Measurements from ENCODE around the gene F13B.
"Not testable (repeated sequence)": the region's sequence is repeated elsewhere in the genome, so short reads cannot be mapped to it uniquely, and the experiment has no call there.

The F13B gene

DNA sequence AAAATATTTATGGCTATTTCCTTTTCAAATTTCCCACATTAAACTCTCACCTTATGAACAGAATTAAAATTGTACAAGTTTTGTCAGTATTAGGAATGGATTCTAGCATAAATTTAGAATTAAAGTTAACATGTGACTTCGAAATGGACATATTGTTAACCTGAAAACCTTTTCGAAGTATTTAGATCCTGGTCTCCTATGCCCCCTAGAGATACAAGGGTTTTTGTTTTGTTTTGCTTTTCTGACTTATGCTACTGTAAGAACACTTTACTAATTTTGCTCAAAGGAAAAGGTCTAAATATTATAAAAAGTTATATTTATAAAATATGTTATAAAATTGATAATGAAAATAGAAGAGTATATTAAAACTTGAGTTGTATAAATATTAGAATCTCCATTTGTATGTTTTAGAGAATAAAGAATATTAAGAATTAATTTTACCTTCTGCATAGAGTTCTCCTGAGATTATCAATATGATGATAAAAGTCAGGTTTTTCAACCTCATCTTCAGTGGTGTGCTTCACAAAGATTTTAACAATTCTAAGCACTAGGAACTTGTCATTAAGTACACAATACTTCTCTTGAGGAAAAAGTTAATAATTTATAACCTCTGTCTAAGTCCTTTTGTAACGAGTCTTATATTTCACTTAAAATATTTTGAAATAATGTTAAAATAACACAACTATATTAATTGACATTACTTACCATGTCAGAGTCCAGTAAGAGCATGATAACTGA, at the start of gene F13B:
F13B (minus strand) TSS at position 542 of the 738 bp plus-strand sequence; CDS start at position 505, 37 bp downstream.
- no peak for DNase-seq (ENCODE audit: low spot score in 2 of 2)
- no peaks in the 10 kb centered on the region for H3K27me3 ChIP-seq (ENCODE audit: low read depth)
- in situ Hi-C loops (cut with MboI; ENCODE audit: low sequenced_read_pairs), result no loop called here
- H3K36me3 ChIP-seq (replicated peaks), result no peaks in the 10 kb centered on the region
- H3K4me3 ChIP-seq, result no peak within 1 kb of the TSS
- H3K9me3 ChIP-seq, result no peaks in the 10 kb centered on the region
- H3K4me1 ChIP-seq, result no peaks in the 10 kb centered on the region

GRCh38 chr1:197116156-197116555, 49.1 kb upstream of the F13B start:
- H3K4me1 ChIP-seq, result no peaks in the 10 kb centered on the region
- H3K4me3 ChIP-seq, result no peak overlapping the region
- DNase-seq (ENCODE audit: low spot score in 2 of 2), result no peak
- no peaks in the 10 kb centered on the region for H3K9me3 ChIP-seq
- in situ Hi-C loops (cut with MboI; ENCODE audit: low sequenced_read_pairs), result no loop called here
- H3K27me3 ChIP-seq (ENCODE audit: low read depth), result no peaks in the 10 kb centered on the region
- H3K36me3 ChIP-seq (replicated peaks), result peaks cover 86% of the 10 kb centered on the region

DNA sequence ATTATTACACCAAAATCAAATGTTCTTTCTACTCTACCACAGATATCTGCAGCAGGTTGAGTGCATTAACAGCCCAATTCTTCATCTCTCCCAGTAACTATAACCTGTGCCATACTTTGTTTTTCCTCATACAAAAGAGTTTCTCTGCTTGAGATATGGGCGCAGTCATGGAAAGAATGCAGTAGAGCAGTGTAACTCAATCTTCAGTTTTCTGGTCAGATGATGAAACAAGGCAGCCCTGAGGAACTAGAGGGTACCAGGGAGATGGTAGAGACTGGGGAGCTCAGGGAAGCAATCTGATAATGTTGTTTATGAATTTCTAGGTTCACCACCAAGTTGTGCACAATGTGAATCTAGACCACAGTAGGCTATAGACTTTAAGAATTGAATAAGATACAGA, 39.8 kb upstream of the F13B start:
- Histone ChIP-seq H3K4me3 (no peak overlapping the region), H3K9me3 (no peaks in the 10 kb centered on the region), H3K27me3 (ENCODE audit: low read depth) (no peaks in the 10 kb centered on the region), H3K4me1 (peaks cover 6% of the 10 kb centered on the region; the same call in 1 of the 2 replicates), H3K36me3 (replicated peaks) (peaks cover 53% of the 10 kb centered on the region)
- in situ Hi-C loops (cut with MboI; ENCODE audit: low sequenced_read_pairs), result no loop called here
- DNase-seq (ENCODE audit: low spot score in 2 of 2), result no peak

DNA sequence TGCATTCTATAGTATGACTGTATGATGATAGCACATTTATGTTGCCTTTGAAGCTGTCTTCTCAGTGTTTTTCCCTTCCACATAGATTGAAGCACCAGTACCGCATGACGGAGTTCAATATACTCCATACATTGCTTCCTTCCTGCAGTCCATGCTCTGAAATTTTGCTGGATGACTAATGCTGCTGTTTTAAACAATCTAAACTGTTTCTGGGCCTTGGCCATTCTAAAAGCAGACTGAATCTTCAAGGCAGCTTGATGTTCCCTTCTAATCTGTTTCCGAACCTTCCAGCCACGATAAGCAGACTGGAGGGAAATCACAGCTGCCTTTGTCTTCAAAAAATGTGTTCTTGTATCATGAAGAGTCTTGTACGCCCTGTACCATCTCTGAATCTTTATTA, 36.2 kb upstream of the F13B start:
- DNase-seq (ENCODE audit: low spot score in 2 of 2), result no peak
- in situ Hi-C loops (cut with MboI; ENCODE audit: low sequenced_read_pairs), result no loop called here
- Histone ChIP-seq H3K27me3 (ENCODE audit: low read depth) (no peaks in the 10 kb centered on the region), H3K36me3 (replicated peaks) (peaks cover 48% of the 10 kb centered on the region), H3K4me1 (peaks cover 15% of the 10 kb centered on the region; the same call in 1 of the 2 replicates), H3K9me3 (no peaks in the 10 kb centered on the region), H3K4me3 (no peak overlapping the region)

DNA sequence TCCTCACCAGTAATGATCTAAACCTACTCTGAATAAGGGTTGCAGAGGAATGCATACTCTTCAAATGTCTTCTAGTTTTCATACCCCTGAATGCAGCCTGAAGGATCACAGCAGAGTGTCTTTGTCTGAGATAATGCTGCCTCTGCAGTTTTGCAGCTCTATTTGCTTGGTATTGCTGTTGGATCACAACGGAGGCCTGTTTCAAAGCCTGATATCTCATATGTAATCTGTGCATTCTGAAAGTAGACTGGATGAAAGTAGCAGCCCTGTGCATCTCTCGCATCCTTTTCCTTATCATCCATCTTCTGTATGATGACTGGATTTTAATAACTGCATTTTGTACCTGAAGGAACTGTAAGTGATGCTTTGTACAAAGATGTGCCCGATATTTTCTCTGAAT, 34.9 kb upstream of the F13B start:
- Histone ChIP-seq H3K27me3 (ENCODE audit: low read depth) (no peaks in the 10 kb centered on the region), H3K36me3 (replicated peaks) (peaks cover 41% of the 10 kb centered on the region), H3K4me1 (peaks cover 15% of the 10 kb centered on the region; the same call in 1 of the 2 replicates), H3K9me3 (no peaks in the 10 kb centered on the region), H3K4me3 (no peak overlapping the region)
- in situ Hi-C loops (cut with MboI; ENCODE audit: low sequenced_read_pairs), result no loop called here
- DNase-seq (ENCODE audit: low spot score in 2 of 2), result peak in 1 of 2 experiments; percentile 15

- Histone ChIP-seq H3K9me3 (no peaks in the 10 kb centered on the region), H3K36me3 (replicated peaks) (peaks cover 28% of the 10 kb centered on the region), H3K4me3 (no peak overlapping the region), H3K4me1 (peaks cover 15% of the 10 kb centered on the region; the same call in 1 of the 2 replicates), H3K27me3 (ENCODE audit: low read depth) (no peaks in the 10 kb centered on the region)
- in situ Hi-C loops (cut with MboI; ENCODE audit: low sequenced_read_pairs), result no loop called here
- no peak for DNase-seq (ENCODE audit: low spot score in 2 of 2)
These were observed 33.6 kb upstream of the F13B start for GRCh38 chr1:197100677-197101076.

DNA sequence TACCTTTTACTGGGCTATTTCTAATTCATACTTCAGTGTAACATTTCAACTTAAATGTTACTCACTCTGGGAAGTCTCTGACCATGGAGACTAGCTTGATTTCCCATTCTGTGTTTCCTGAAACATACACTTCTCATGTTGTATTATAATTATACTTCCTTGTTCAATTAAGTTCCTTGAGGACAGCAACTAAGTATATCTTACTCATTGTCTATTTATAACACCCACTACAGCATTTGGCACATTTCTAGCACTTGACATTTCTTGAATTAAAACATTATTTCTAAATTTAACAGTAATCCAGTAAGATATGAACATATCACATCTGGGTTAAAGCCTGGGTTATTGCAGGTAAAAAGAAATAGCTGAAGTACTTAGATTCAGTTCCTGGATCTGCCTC, 32.4 kb upstream of the F13B start:
- H3K4me3 ChIP-seq, result no peak overlapping the region
- no peak for DNase-seq (ENCODE audit: low spot score in 2 of 2)
- H3K4me1 ChIP-seq, result peaks cover 15% of the 10 kb centered on the region; the same call in 1 of the 2 replicates
- H3K36me3 ChIP-seq (replicated peaks), result peaks cover 25% of the 10 kb centered on the region
- in situ Hi-C loops (cut with MboI; ENCODE audit: low sequenced_read_pairs), result no loop called here
- H3K27me3 ChIP-seq (ENCODE audit: low read depth), result no peaks in the 10 kb centered on the region
- H3K9me3 ChIP-seq, result no peaks in the 10 kb centered on the region

DNA sequence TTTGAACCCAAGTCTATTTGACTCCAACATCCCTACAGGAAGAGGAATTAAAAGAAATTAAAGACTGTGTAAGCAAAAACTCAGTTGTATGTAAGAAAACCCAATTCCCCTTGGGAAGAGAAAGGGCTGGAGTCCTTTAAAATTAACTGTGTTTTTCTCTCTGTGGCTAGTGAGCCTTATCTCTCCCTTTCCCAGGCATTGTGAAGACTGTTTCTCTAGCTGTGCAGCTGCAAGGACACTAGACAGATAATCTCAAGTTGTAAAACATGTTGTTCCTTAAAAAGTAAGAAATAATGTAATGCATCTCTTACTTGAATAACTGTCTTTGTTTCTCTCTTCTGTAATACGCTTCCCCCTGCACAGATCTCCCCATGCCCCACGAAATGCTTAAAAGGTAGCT, 29.9 kb upstream of the F13B start:
- H3K27me3 ChIP-seq (ENCODE audit: low read depth); H3K4me1 ChIP-seq; DNase-seq (ENCODE audit: low spot score in 2 of 2); H3K9me3 ChIP-seq; H3K4me3 ChIP-seq; in situ Hi-C loops (cut with MboI; ENCODE audit: low sequenced_read_pairs): not testable (repeated sequence)
- peaks cover 37% of the 10 kb centered on the region for H3K36me3 ChIP-seq (replicated peaks)

- Histone ChIP-seq H3K4me3 (no peak overlapping the region), H3K9me3 (no peaks in the 10 kb centered on the region), H3K36me3 (replicated peaks) (peaks cover 44% of the 10 kb centered on the region), H3K4me1 (peaks cover 4% of the 10 kb centered on the region; the same call in 1 of the 2 replicates), H3K27me3 (ENCODE audit: low read depth) (no peaks in the 10 kb centered on the region)
- in situ Hi-C loops (cut with MboI; ENCODE audit: low sequenced_read_pairs), result no loop called here
- no peak for DNase-seq (ENCODE audit: low spot score in 2 of 2)
These were observed 29.1 kb upstream of the F13B start for GRCh38 chr1:197096137-197096536.

DNA sequence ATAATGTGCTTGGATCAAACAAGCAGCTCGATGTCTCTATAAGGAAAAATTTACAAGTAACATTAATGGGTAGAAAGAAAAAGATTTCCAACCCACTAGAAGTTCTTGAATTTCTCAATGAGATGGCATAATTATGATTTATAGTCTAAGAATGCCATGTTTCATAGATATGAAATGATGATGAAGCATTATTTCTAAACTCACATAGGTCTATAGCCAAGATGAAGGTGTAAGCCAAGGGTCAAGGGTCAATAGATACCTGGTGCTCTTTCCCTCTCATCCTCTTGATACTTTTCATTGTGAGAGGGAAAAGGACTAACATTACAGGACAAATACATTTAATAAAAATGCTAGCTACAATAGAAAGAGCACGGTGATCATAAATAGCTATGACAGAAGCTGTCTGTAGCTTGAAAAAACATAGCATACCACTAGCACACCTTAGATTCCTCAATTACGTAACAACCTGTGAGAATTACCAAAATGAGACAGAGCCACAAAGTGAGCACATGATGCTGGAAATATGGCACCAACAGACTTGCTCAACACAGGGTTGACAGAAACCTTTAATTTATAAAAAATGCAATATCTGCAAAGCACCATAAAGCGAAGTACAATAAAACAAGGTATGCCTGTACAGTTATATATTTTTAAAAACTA, 26.3 kb upstream of the F13B start:
- no peak overlapping the region for H3K4me3 ChIP-seq
- H3K36me3 ChIP-seq (replicated peaks), result peaks cover 65% of the 10 kb centered on the region

DNA sequence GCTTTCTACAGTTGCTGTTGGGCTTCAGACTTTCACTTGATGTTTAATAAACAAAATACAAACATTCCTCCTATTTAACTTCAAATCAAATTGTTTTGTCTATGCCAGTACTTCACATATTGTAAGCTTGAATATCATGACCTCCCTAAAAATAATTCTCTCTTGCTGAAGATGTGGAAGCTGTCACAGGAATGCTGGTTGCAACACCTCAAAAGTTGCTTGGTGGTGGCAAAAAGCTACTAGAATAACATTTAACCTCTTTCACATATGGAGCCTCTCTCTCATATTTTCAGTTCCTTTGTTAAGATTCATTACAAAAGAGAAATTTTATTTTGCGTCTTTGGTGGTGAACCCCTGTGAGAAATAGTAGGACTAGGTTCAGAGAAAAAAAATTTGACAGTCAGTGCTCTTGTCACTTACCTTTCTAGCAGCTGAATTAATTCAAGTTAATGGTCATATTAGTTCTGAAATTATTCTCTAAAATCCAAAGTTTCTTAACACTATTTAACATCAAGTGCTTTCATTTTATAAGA, 25.5 kb upstream of the F13B start:
- in situ Hi-C loops (cut with MboI; ENCODE audit: low sequenced_read_pairs), result no loop called here
- peaks cover 71% of the 10 kb centered on the region for H3K36me3 ChIP-seq (replicated peaks)
- no peaks in the 10 kb centered on the region for H3K27me3 ChIP-seq (ENCODE audit: low read depth)
- no peaks in the 10 kb centered on the region for H3K4me1 ChIP-seq
- H3K4me3 ChIP-seq, result no peak overlapping the region
- DNase-seq (ENCODE audit: low spot score in 2 of 2), result no peak
- H3K9me3 ChIP-seq, result no peaks in the 10 kb centered on the region

More for the DNA sequence above, 26.3 kb upstream of the F13B start:
- no peak for DNase-seq (ENCODE audit: low spot score in 2 of 2)
- no peaks in the 10 kb centered on the region for H3K4me1 ChIP-seq
- no peaks in the 10 kb centered on the region for H3K27me3 ChIP-seq (ENCODE audit: low read depth)
- in situ Hi-C loops (cut with MboI; ENCODE audit: low sequenced_read_pairs), result no loop called here
- H3K9me3 ChIP-seq, result no peaks in the 10 kb centered on the region

- no peak overlapping the region for H3K4me3 ChIP-seq
- no peaks in the 10 kb centered on the region for H3K27me3 ChIP-seq (ENCODE audit: low read depth)
- DNase-seq (ENCODE audit: low spot score in 2 of 2), result no peak
- peaks cover 8% of the 10 kb centered on the region for H3K9me3 ChIP-seq
- in situ Hi-C loops (cut with MboI; ENCODE audit: low sequenced_read_pairs), result no loop called here
- H3K36me3 ChIP-seq (replicated peaks), result peaks cover 59% of the 10 kb centered on the region
- H3K4me1 ChIP-seq, result no peaks in the 10 kb centered on the region
These were observed 16.4 kb upstream of the F13B start for GRCh38 chr1:197083474-197083873.

DNA sequence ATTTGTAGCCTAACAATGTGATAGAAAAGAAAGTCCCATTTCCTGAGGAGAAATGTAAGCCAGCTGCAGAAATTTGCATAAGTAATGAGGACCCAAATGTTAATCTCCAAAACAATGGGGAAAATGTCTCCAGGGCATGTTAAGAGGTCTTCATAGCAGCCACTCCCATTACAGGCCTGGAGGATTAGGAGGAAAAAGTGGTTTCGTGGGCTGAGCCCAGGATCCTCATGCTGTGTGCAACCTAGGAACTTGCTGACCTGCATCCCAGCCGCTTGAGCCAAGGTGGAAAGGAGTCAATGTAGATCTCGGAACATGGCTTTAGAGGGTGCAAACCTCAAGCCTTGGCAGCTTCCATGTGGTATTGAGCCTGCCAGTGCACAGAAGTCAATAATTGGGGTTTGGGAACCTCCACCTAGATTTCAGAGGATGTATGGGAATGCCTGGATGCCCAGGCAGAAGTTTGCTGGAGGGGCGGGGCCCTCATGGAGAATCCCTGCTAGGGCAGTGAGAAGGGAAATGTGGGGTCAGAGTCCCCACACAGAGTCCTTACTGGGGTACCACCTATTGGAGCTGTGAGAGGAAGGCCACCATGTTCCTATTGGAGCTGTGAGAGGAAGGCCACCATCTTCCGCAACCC, 14.2 kb upstream of the F13B start:
- Histone ChIP-seq H3K4me1 (no peaks in the 10 kb centered on the region), H3K36me3 (replicated peaks) (peaks cover 38% of the 10 kb centered on the region), H3K9me3 (peaks cover 8% of the 10 kb centered on the region), H3K4me3 (no peak overlapping the region), H3K27me3 (ENCODE audit: low read depth) (no peaks in the 10 kb centered on the region)
- no peak for DNase-seq (ENCODE audit: low spot score in 2 of 2)
- in situ Hi-C loops (cut with MboI; ENCODE audit: low sequenced_read_pairs), result no loop called here

DNA sequence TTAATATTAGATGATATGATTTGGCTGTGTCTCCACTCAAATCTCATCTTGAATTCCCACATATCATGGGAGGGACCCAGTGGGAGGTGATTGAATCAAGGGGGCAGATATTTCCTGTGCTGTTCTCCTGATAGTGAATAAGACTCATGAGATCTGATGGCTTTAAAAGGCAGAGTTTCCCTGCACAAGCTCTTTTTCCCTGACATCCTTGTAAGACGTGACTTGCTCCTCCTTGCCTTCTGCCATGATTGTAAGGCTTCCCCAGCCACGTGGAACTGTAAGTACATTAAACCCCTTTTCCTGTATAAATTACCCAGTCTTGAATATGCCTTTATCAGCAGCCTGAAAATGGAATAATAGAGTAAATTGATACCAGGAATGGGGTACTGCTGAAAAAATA, 13.3 kb upstream of the F13B start:
- H3K4me3 ChIP-seq, result no peak overlapping the region
- H3K9me3 ChIP-seq, result peaks cover 8% of the 10 kb centered on the region
- H3K27me3 ChIP-seq (ENCODE audit: low read depth), result no peaks in the 10 kb centered on the region
- H3K36me3 ChIP-seq (replicated peaks), result peaks cover 29% of the 10 kb centered on the region
- in situ Hi-C loops (cut with MboI; ENCODE audit: low sequenced_read_pairs), result no loop called here
- no peaks in the 10 kb centered on the region for H3K4me1 ChIP-seq
- no peak for DNase-seq (ENCODE audit: low spot score in 2 of 2)

Measured in HAP-1 (cell line).